Parathyroid adenoma (tissue), 2 donors: ENCODE results near the gene PEMT.

Experiments
- H2AFZ ChIP-seq: fragments of 300-600 bp; sonication (generic); one replicate; pipeline ENCODE4 v1.7.0; 2017; ENCODE audit warnings: antibody characterized with exemption, mild to moderate bottlenecking
- H3K27ac ChIP-seq: fragments of 300-600 bp; sonication (generic); one replicate; pipeline ENCODE4 v1.7.0; 2017
- H3K27me3 ChIP-seq: fragments of 300-600 bp; sonication (generic); one replicate; pipeline ENCODE4 v1.7.0; 2017; ENCODE audit warnings: low read length; ENCODE audit not compliant: control insufficient read depth, insufficient read depth
- H3K36me3 ChIP-seq: fragments of 300-600 bp; sonication (generic); one replicate; pipeline ENCODE4 v1.7.0; 2017; ENCODE audit warnings: low read length; ENCODE audit not compliant: control insufficient read depth, insufficient read depth
- H3K4me1 ChIP-seq: fragments of 300-600 bp; sonication (generic); one replicate; pipeline ENCODE4 v1.7.0; 2017; ENCODE audit warnings: control low read depth
- H3K4me2 ChIP-seq: fragments of 300-600 bp; sonication (generic); one replicate; pipeline ENCODE4 v1.7.0; 2017; ENCODE audit warnings: low read length
- H3K4me3 ChIP-seq: fragments of 300-600 bp; sonication (generic); one replicate; pipeline ENCODE4 v1.7.0; 2017; ENCODE audit warnings: low read depth, low read length
- H3K79me2 ChIP-seq: fragments of 300-600 bp; sonication (generic); one replicate; pipeline ENCODE4 v1.7.0; 2017; ENCODE audit warnings: control low read depth
- H3K9ac ChIP-seq: fragments of 300-600 bp; sonication (generic); one replicate; pipeline ENCODE4 v1.7.0; 2017; ENCODE audit warnings: mild to moderate bottlenecking
- H3K9me3 ChIP-seq: fragments of 300-600 bp; sonication (generic); one replicate; pipeline ENCODE4 v1.7.0; 2017; ENCODE audit warnings: low read length; ENCODE audit not compliant: control insufficient read depth
- CTCF ChIP-seq: fragments of 300-600 bp; sonication (generic); IDR thresholded peaks from one replicate; pipeline ENCODE4 v1.7.0; 2017; ENCODE audit warnings: antibody characterized with exemption, mild to moderate bottlenecking
- donor health status: primary hyperparathyroidism.

The PEMT gene

GRCh38 chr17:17545031-17545820, 46.3 kb downstream of the PEMT start:
- no peak for TF ChIP-seq CTCF
- Histone ChIP-seq H3K4me2 (no peak overlapping the region), H3K4me3 (no peak overlapping the region), H2AFZ (no peak overlapping the region), H3K4me1 (peaks cover 2% of the 10 kb centered on the region), H3K9ac (no peak overlapping the region), H3K9me3 (no peaks in the 10 kb centered on the region), H3K36me3 (no peaks in the 10 kb centered on the region), H3K27me3 (no peaks in the 10 kb centered on the region), H3K79me2 (no peaks in the 10 kb centered on the region), H3K27ac (no peak overlapping the region)

- Histone ChIP-seq H3K27me3 (no peaks in the 10 kb centered on the region), H2AFZ (no peak overlapping the region), H3K4me1 (peaks cover 2% of the 10 kb centered on the region), H3K36me3 (no peaks in the 10 kb centered on the region), H3K27ac (no peak overlapping the region), H3K79me2 (no peaks in the 10 kb centered on the region), H3K9ac (no peak overlapping the region), H3K9me3 (no peaks in the 10 kb centered on the region), H3K4me2 (no peak overlapping the region), H3K4me3 (no peak overlapping the region)
- TF ChIP-seq CTCF: no peak
Observed at GRCh38 chr17:17542906-17543635, 48.4 kb downstream of the PEMT start.

DNA sequence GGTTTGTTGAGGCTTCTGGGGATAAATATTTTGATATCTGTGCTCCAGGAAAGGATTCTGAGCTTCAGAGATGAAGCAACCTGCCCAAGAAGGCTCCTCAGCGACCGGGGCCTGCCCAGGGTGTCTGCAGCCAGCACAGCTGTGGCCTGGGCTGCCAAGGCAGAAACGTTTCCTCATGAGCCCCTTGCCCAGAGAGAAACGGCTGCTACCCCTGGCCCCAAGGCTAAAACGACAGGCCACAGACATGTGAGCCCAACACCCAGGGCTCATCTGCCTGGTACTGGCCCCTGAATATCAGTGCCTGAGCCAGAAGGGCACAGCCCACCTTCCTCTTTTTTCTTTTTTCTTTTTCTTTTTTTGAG, 49.9 kb downstream of the PEMT start:
- H2AFZ ChIP-seq: no peak overlapping the region
- H3K4me1 ChIP-seq: peaks cover 2% of the 10 kb centered on the region
- no peak overlapping the region for H3K27ac ChIP-seq
- no peaks in the 10 kb centered on the region for H3K27me3 ChIP-seq
- H3K9me3 ChIP-seq: no peaks in the 10 kb centered on the region
- no peak overlapping the region for H3K4me2 ChIP-seq
- no peaks in the 10 kb centered on the region for H3K36me3 ChIP-seq
- no peak overlapping the region for H3K4me3 ChIP-seq
- TF ChIP-seq CTCF: no peak
- no peak overlapping the region for H3K9ac ChIP-seq
- no peaks in the 10 kb centered on the region for H3K79me2 ChIP-seq

DNA sequence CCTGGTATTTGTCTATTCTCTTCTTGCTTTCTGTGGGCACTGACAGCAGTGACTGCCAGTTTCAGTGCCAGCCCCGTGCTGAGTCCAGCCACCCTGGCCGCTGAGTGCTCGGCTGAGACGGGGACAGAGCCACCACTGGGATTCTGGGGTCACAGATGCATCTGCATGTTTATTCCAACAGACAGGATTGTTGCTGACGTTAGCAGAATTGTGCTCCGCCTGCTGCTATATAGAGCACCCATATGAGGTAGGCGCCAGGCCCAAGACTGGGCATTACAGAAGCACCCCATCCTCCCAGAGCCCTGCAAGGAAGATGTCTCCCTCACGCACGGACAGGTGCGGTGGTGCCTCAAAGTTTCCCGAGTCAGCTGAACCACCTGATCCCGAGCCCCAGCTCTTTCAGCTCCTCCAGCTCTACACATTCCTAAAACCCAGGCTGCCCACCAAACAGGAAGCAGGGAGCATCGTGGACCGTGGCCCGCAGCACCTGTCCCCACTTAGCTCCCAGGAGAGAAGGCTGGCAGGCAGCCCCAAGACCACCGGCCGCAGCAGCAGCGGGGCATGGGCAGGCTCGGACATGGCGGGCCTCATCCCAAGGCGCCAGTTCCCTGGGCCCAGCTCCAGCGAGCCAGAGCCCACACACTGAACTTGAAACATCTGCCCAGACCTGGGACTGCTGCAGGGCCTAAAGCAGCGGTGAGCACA, 50.4 kb downstream of the PEMT start:
- no peak for TF ChIP-seq CTCF
- H3K4me3 ChIP-seq: no peak overlapping the region
- H3K9ac ChIP-seq: no peak overlapping the region
- H3K4me1 ChIP-seq: peaks cover 3% of the 10 kb centered on the region
- H2AFZ ChIP-seq: no peak overlapping the region
- no peak overlapping the region for H3K27ac ChIP-seq
- H3K36me3 ChIP-seq: no peaks in the 10 kb centered on the region
- no peak overlapping the region for H3K4me2 ChIP-seq
- H3K27me3 ChIP-seq: no peaks in the 10 kb centered on the region
- no peaks in the 10 kb centered on the region for H3K9me3 ChIP-seq
- H3K79me2 ChIP-seq: no peaks in the 10 kb centered on the region
